ENCODE data around the gene MIP.

Gene MIP

DNA sequence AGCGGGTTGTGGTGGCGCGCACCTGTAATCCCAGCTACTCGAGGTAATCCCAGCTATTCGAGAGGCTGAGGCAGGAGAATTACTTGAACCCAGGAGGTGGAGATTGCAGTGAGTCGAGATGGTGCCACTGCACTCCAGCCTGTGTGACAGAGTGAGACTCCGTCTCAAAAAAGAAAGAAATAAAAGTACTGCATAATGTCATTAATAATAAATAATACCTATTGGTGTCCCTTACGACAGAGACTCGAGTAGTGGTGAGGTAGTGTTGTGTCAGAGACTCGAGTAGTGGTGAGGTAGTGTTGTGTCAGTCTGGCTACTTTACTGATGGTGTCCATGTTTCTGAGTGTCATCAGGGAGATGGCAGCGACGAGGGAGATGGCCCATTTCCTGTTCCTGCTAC is 32.2 kb upstream of the MIP start:
- Histone ChIP-seq H3K27ac (ENCODE audit: low read depth, low read length) (no peak overlapping the region), H2BK5ac (ENCODE audit: low read length) (no peak overlapping the region), H3K9ac (ENCODE audit: low read length) (no peak overlapping the region), H3K27me3 (ENCODE audit: insufficient read depth, low read length, poor library complexity) (peaks cover 15% of the 10 kb centered on the region), H3K23ac (ENCODE audit: low read length) (no peak overlapping the region), H3K79me2 (ENCODE audit: control insufficient read depth, insufficient read depth, low read length) (no peaks in the 10 kb centered on the region), H2AK5ac (ENCODE audit: low read length) (no peak overlapping the region), H3K4me3 (ENCODE audit: low read length) (no peak overlapping the region), H3K18ac (ENCODE audit: low read length) (no peak overlapping the region), H3K4ac (ENCODE audit: low read depth, low read length) (no peak overlapping the region), H3K36me3 (ENCODE audit: control insufficient read depth, insufficient read depth, low read length) (no peaks in the 10 kb centered on the region), H4K8ac (ENCODE audit: low read depth, low read length) (no peak overlapping the region), H4K5ac (ENCODE audit: low read length) (no peak overlapping the region), H3K4me1 (ENCODE audit: control insufficient read depth, low read depth, low read length) (no peaks in the 10 kb centered on the region), H2BK15ac (replicated peaks; ENCODE audit: low read depth) (no peak overlapping the region), H3K56ac (ENCODE audit: low read length) (no peak overlapping the region), H2BK120ac (ENCODE audit: low read depth, low read length) (no peak overlapping the region), H3K79me1 (ENCODE audit: low read length) (no peaks in the 10 kb centered on the region), H3K4me2 (ENCODE audit: low read length) (no peak overlapping the region)
- WGBS (ENCODE audit: extremely low coverage, insufficient coverage, low lambda C conversion rate): no CpG with 5 or more reads among the region's 12 CpGs
- no peak for DNase-seq

DNA sequence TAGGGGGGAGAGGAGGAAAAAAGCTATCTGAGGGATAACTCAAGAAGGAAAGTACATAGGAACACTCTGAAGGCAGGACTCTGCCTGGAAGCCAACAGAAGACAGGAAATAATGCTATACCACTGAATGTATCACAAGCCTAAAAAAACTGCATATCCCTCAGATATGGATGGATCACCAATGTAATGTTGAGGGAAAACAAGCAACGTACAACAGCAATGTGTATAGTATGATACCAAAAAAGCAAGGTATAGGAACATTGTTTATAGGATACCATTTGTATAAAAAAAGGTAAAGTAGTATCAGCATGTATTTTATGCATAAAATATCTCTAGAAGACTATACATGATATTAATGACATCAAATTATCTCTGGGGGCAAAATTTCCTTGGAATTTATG is 30.1 kb upstream of the MIP start:
- Histone ChIP-seq H3K4me1 (ENCODE audit: control insufficient read depth, low read depth, low read length) (no peaks in the 10 kb centered on the region), H2BK120ac (ENCODE audit: low read depth, low read length) (no peak overlapping the region), H3K79me2 (ENCODE audit: control insufficient read depth, insufficient read depth, low read length) (no peaks in the 10 kb centered on the region), H3K23ac (ENCODE audit: low read length) (no peak overlapping the region), H4K8ac (ENCODE audit: low read depth, low read length) (no peak overlapping the region), H2AK5ac (ENCODE audit: low read length) (no peak overlapping the region), H2BK5ac (ENCODE audit: low read length) (no peak overlapping the region), H3K4me2 (ENCODE audit: low read length) (no peak overlapping the region), H4K5ac (ENCODE audit: low read length) (no peak overlapping the region), H3K18ac (ENCODE audit: low read length) (no peak overlapping the region), H2BK15ac (replicated peaks; ENCODE audit: low read depth) (no peak overlapping the region), H3K36me3 (ENCODE audit: control insufficient read depth, insufficient read depth, low read length) (no peaks in the 10 kb centered on the region), H3K27ac (ENCODE audit: low read depth, low read length) (no peak overlapping the region), H3K4ac (ENCODE audit: low read depth, low read length) (no peak overlapping the region), H3K56ac (ENCODE audit: low read length) (no peak overlapping the region), H3K4me3 (ENCODE audit: low read length) (no peak overlapping the region), H3K9ac (ENCODE audit: low read length) (no peak overlapping the region), H3K27me3 (ENCODE audit: insufficient read depth, low read length, poor library complexity) (peaks cover 12% of the 10 kb centered on the region), H3K79me1 (ENCODE audit: low read length) (no peaks in the 10 kb centered on the region)
- DNase-seq: no peak
- WGBS (ENCODE audit: extremely low coverage, insufficient coverage, low lambda C conversion rate): no CpG with 5 or more reads among the region's 1 CpG

DNA sequence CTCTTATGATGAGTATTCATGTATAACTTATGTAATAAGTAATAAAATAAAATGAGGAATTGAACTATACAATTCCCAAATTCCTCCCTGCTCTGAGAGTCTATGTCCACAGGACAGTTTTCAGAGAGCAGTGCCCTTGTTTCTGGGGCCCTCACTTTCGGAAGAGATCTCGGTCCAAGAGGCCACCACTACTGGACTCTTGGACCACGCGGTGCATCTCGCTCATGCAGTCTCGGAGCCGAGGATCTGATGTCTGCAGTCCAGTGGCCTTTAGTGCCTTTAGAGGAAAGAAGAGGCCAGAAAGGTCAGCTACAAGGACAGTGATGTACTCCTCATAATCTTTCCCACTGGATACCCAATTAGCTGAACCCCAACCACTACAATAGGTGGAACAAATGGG is 25.2 kb upstream of the MIP start:
- Histone ChIP-seq H3K36me3 (ENCODE audit: control insufficient read depth, insufficient read depth, low read length) (no peaks in the 10 kb centered on the region), H2AK5ac (ENCODE audit: low read length) (no peak overlapping the region), H3K4me3 (ENCODE audit: low read length) (no peak overlapping the region), H2BK120ac (ENCODE audit: low read depth, low read length) (no peak overlapping the region), H3K4me2 (ENCODE audit: low read length) (no peak overlapping the region), H3K79me1 (ENCODE audit: low read length) (no peaks in the 10 kb centered on the region), H4K5ac (ENCODE audit: low read length) (no peak overlapping the region), H2BK5ac (ENCODE audit: low read length) (no peak overlapping the region), H3K4ac (ENCODE audit: low read depth, low read length) (no peak overlapping the region), H3K27ac (ENCODE audit: low read depth, low read length) (no peak overlapping the region), H4K8ac (ENCODE audit: low read depth, low read length) (no peak overlapping the region), H3K9ac (ENCODE audit: low read length) (no peak overlapping the region), H2BK15ac (replicated peaks; ENCODE audit: low read depth) (no peak overlapping the region), H3K23ac (ENCODE audit: low read length) (no peak overlapping the region), H3K18ac (ENCODE audit: low read length) (no peak overlapping the region), H3K4me1 (ENCODE audit: control insufficient read depth, low read depth, low read length) (no peaks in the 10 kb centered on the region), H3K56ac (ENCODE audit: low read length) (no peak overlapping the region), H3K79me2 (ENCODE audit: control insufficient read depth, insufficient read depth, low read length) (no peaks in the 10 kb centered on the region), H3K27me3 (ENCODE audit: insufficient read depth, low read length, poor library complexity) (no peaks in the 10 kb centered on the region)
- no CpG with 5 or more reads among the region's 7 CpGs for WGBS (ENCODE audit: extremely low coverage, insufficient coverage, low lambda C conversion rate)
- no peak for DNase-seq

DNA sequence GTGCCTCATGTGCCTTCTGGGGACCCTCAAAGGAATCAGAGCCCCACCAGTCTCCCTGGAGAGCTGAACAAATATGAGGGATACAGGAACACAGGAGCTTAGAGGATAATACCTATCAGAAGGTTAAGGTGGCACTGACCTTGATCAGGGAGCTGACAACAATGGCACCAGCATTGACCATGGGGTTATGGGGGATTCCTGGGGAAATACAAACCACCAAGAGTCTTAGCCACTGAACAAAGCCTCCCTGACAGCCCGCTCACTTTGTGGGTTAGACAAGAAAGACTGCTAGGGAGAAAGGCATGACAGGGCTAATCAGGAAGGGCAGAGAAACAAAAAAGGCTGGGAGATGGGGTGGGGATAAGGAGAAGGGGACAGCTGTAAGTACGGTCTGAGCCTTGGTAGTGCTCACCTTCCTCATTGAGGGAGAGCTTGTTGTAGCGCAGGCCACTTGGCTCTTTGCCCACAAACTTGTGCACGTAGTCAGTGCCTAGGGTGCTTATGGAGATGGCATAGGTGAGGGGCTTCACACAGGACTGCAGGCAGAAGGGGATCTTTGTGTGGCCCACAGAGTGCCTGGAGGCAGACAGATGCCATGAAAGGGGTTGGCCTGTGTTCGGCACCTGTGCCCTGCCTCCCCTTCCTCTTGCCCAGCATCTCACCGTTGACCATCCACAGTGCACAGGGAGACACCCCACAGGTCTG is 23.2 kb upstream of the MIP start:
- Histone ChIP-seq H2BK5ac (ENCODE audit: low read length) (no peak overlapping the region), H4K5ac (ENCODE audit: low read length) (no peak overlapping the region), H2BK120ac (ENCODE audit: low read depth, low read length) (no peak overlapping the region), H3K27me3 (ENCODE audit: insufficient read depth, low read length, poor library complexity) (no peaks in the 10 kb centered on the region), H3K18ac (ENCODE audit: low read length) (no peak overlapping the region), H3K4me2 (ENCODE audit: low read length) (no peak overlapping the region), H2AK5ac (ENCODE audit: low read length) (no peak overlapping the region), H3K36me3 (ENCODE audit: control insufficient read depth, insufficient read depth, low read length) (no peaks in the 10 kb centered on the region), H3K27ac (ENCODE audit: low read depth, low read length) (no peak overlapping the region), H3K79me2 (ENCODE audit: control insufficient read depth, insufficient read depth, low read length) (no peaks in the 10 kb centered on the region), H4K8ac (ENCODE audit: low read depth, low read length) (no peak overlapping the region), H3K4me1 (ENCODE audit: control insufficient read depth, low read depth, low read length) (no peaks in the 10 kb centered on the region), H3K79me1 (ENCODE audit: low read length) (no peaks in the 10 kb centered on the region), H2BK15ac (replicated peaks; ENCODE audit: low read depth) (no peak overlapping the region), H3K56ac (ENCODE audit: low read length) (no peak overlapping the region), H3K4me3 (ENCODE audit: low read length) (no peak overlapping the region), H3K4ac (ENCODE audit: low read depth, low read length) (no peak overlapping the region), H3K9ac (ENCODE audit: low read length) (no peak overlapping the region), H3K23ac (ENCODE audit: low read length) (peak overlapping the region; percentile 66)
- no peak for DNase-seq
- no CpG with 5 or more reads among the region's 6 CpGs for WGBS (ENCODE audit: extremely low coverage, insufficient coverage, low lambda C conversion rate)

DNA sequence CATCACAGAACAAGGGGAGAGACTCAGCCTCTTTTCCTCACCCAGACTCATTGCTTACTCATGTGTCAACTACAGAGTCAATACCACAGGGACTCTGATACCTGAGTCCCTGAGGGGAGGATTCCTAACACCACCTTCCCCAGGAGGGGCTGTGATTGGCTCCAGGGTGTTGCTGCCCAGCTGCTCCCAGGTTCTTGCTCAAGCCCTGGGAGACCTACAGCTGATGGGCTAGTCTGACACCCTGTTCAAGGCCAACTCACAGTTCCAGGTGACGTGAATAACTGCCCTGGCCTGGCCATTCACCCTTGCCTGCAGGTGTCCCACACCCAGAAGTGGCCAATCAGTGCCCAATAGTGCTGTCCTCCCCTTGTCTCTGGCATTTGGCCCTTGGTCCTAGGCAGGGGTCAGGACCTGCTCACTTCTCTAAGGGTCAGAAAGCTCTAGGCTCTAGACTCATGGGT is 22.5 kb upstream of the MIP start:
- H3K4me3 ChIP-seq (ENCODE audit: low read length): no peak overlapping the region
- H3K23ac ChIP-seq (ENCODE audit: low read length): no peak overlapping the region

DNA sequence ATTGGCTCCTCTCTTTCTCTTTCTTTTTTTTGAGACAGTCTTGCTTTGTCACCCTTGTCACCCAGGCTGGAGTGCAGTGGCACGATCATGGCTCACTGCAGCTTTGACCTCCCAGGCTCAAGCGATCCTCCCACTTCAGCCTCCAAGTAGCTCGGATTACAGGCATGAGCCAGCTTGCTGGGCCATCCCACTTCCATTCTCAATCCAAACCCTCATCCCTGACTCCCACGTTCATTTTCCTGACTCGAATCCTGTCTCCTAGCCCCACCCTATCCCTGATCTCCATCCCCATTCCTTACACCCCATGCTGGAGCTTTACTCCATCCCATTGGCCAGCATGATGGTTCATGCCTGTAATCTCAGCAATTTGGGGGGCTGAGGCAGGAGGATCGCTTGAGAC is 21.7 kb upstream of the MIP start:
- H3K27ac ChIP-seq (ENCODE audit: low read depth, low read length): no peak overlapping the region
- no peak overlapping the region for H2AK5ac ChIP-seq (ENCODE audit: low read length)
- no peak overlapping the region for H2BK5ac ChIP-seq (ENCODE audit: low read length)
- peaks cover 5% of the 10 kb centered on the region for H3K79me1 ChIP-seq (ENCODE audit: low read length)
- no peak overlapping the region for H2BK120ac ChIP-seq (ENCODE audit: low read depth, low read length)
- no peaks in the 10 kb centered on the region for H3K36me3 ChIP-seq (ENCODE audit: control insufficient read depth, insufficient read depth, low read length)
- no peak overlapping the region for H3K4ac ChIP-seq (ENCODE audit: low read depth, low read length)
- no CpG with 5 or more reads among the region's 6 CpGs for WGBS (ENCODE audit: extremely low coverage, insufficient coverage, low lambda C conversion rate)
- H3K56ac ChIP-seq (ENCODE audit: low read length): no peak overlapping the region
- H3K27me3 ChIP-seq (ENCODE audit: insufficient read depth, low read length, poor library complexity): no peaks in the 10 kb centered on the region
- H3K4me2 ChIP-seq (ENCODE audit: low read length): no peak overlapping the region
- no peak overlapping the region for H4K8ac ChIP-seq (ENCODE audit: low read depth, low read length)
- H3K4me3 ChIP-seq (ENCODE audit: low read length): no peak overlapping the region
- H3K79me2 ChIP-seq (ENCODE audit: control insufficient read depth, insufficient read depth, low read length): no peaks in the 10 kb centered on the region
- H3K9ac ChIP-seq (ENCODE audit: low read length): no peak overlapping the region
- no peak for DNase-seq
- H3K18ac ChIP-seq (ENCODE audit: low read length): no peak overlapping the region
- H3K4me1 ChIP-seq (ENCODE audit: control insufficient read depth, low read depth, low read length): no peaks in the 10 kb centered on the region
- no peak overlapping the region for H4K5ac ChIP-seq (ENCODE audit: low read length)
- no peak overlapping the region for H2BK15ac ChIP-seq (replicated peaks; ENCODE audit: low read depth)
- H3K23ac ChIP-seq (ENCODE audit: low read length): no peak overlapping the region

More for the DNA sequence above, 22.5 kb upstream of the MIP start:
- Histone ChIP-seq H3K4me2 (ENCODE audit: low read length) (no peak overlapping the region), H2AK5ac (ENCODE audit: low read length) (no peak overlapping the region), H2BK120ac (ENCODE audit: low read depth, low read length) (no peak overlapping the region), H3K27me3 (ENCODE audit: insufficient read depth, low read length, poor library complexity) (no peaks in the 10 kb centered on the region), H2BK5ac (ENCODE audit: low read length) (no peak overlapping the region), H3K9ac (ENCODE audit: low read length) (no peak overlapping the region), H2BK15ac (replicated peaks; ENCODE audit: low read depth) (no peak overlapping the region), H3K79me1 (ENCODE audit: low read length) (no peaks in the 10 kb centered on the region), H4K8ac (ENCODE audit: low read depth, low read length) (no peak overlapping the region), H3K36me3 (ENCODE audit: control insufficient read depth, insufficient read depth, low read length) (no peaks in the 10 kb centered on the region), H3K4me1 (ENCODE audit: control insufficient read depth, low read depth, low read length) (no peaks in the 10 kb centered on the region), H4K5ac (ENCODE audit: low read length) (no peak overlapping the region), H3K4ac (ENCODE audit: low read depth, low read length) (no peak overlapping the region), H3K79me2 (ENCODE audit: control insufficient read depth, insufficient read depth, low read length) (no peaks in the 10 kb centered on the region), H3K18ac (ENCODE audit: low read length) (no peak overlapping the region), H3K27ac (ENCODE audit: low read depth, low read length) (no peak overlapping the region), H3K56ac (ENCODE audit: low read length) (no peak overlapping the region)
- DNase-seq: peak; percentile 40
- no CpG with 5 or more reads among the region's 1 CpG for WGBS (ENCODE audit: extremely low coverage, insufficient coverage, low lambda C conversion rate)

All from mesendoderm (in vitro differentiated cells).